HG03575 (cell line): ENCODE data around the gene BAG3.
"Not testable (repeated sequence)": the region's sequence is repeated elsewhere in the genome, so short reads cannot be mapped to it uniquely, and the experiment has no call there.

Experiments used
- ATAC-seq: cut with Tn5 transposase; IDR thresholded peaks from one replicate; pipeline ENCODE4 v1.9.1; 2021; ENCODE audit not compliant: unreplicated experiment, insufficient number of reproducible peaks, low FRiP score; ENCODE audit errors: extremely low read depth

Gene BAG3

GRCh38 chr10:119686465-119687191 lies 35.4 kb downstream of the BAG3 start:
- ATAC-seq = no peak

GRCh38 chr10:119687192-119688032 lies 36.2 kb downstream of the BAG3 start:
- ATAC-seq = no peak

- no peak for ATAC-seq
Observed at GRCh38 chr10:119688033-119688508, 36.9 kb downstream of the BAG3 start.

GRCh38 chr10:119689016-119689580 lies 37.9 kb downstream of the BAG3 start:
- no peak for ATAC-seq

- ATAC-seq = no peak
Observed at GRCh38 chr10:119691726-119692125, 40.5 kb downstream of the BAG3 start.

GRCh38 chr10:119693262-119693957 lies 42.2 kb downstream of the BAG3 start:
- ATAC-seq = no peak

- ATAC-seq = no peak
Observed at GRCh38 chr10:119694608-119695007, 43.4 kb downstream of the BAG3 start.

- ATAC-seq = no peak
Observed at GRCh38 chr10:119700321-119700954, 49.3 kb downstream of the BAG3 start.

- no peak for ATAC-seq
Observed at GRCh38 chr10:119701861-119702260, 50.7 kb downstream of the BAG3 start.

GRCh38 chr10:119702583-119702982 lies 51.4 kb downstream of the BAG3 start:
- ATAC-seq = no peak

GRCh38 chr10:119703903-119704508 lies 52.8 kb downstream of the BAG3 start:
- ATAC-seq = no peak

- peak; percentile 41 for ATAC-seq
Observed at GRCh38 chr10:119705434-119705831, 54.3 kb downstream of the BAG3 start.

GRCh38 chr10:119706521-119707278 lies 55.5 kb downstream of the BAG3 start:
- ATAC-seq = no peak

- not testable (repeated sequence) for ATAC-seq
Observed at GRCh38 chr10:119707331-119707730, 56.2 kb downstream of the BAG3 start.

GRCh38 chr10:119710935-119711334 lies 59.8 kb downstream of the BAG3 start:
- not testable (repeated sequence) for ATAC-seq

- no peak for ATAC-seq
Observed at GRCh38 chr10:119713744-119714483, 62.7 kb downstream of the BAG3 start.

- no peak for ATAC-seq
Observed at GRCh38 chr10:119714484-119714816, 63.3 kb downstream of the BAG3 start.
